ENCODE data around the gene C8A. TPM values are rescaled to one million over a fixed set of nuclear protein-coding genes. Genes with fewer than 3 reads are reported as not detected.

Gene C8A
- total RNA-seq, 4 donors from 2014 or later: 1.2 TPM; not detected in 3

GRCh38 chr1:56915960-56916359 is 61.4 kb downstream of the C8A start:
- H3K27me3 ChIP-seq: no peaks in the 10 kb centered on the region
- no peaks in the 10 kb centered on the region for H3K9me3 ChIP-seq
- WGBS: 80% methylated on average over 1 of the region's 4 CpGs
- H3K36me3 ChIP-seq: no peaks in the 10 kb centered on the region
- no peak overlapping the region for H3K27ac ChIP-seq
- TF ChIP-seq EP300 (IDR thresholded peaks at IDR 0.05) (no peak), CTCF (IDR thresholded peaks at IDR 0.05) (no peak), POLR2AphosphoS5 (IDR thresholded peaks at IDR 0.05) (no peak), POLR2A (IDR thresholded peaks at IDR 0.05) (no peak)
- DNase-seq (ENCODE audit: low spot score in 2 of 2): no peak
- no peak overlapping the region for H3K4me3 ChIP-seq
- no peaks in the 10 kb centered on the region for H3K4me1 ChIP-seq

GRCh38 chr1:56916630-56917029 is 62.0 kb downstream of the C8A start:
- WGBS: 96% methylated on average over 3 of the region's 3 CpGs
- TF ChIP-seq EP300 (IDR thresholded peaks at IDR 0.05) (no peak), CTCF (IDR thresholded peaks at IDR 0.05) (no peak), POLR2A (IDR thresholded peaks at IDR 0.05) (no peak), POLR2AphosphoS5 (IDR thresholded peaks at IDR 0.05) (no peak)
- DNase-seq (ENCODE audit: low spot score in 2 of 2): no peak
- Histone ChIP-seq H3K4me3 (no peak overlapping the region), H3K4me1 (no peaks in the 10 kb centered on the region), H3K27ac (no peak overlapping the region), H3K9me3 (no peaks in the 10 kb centered on the region), H3K27me3 (no peaks in the 10 kb centered on the region), H3K36me3 (no peaks in the 10 kb centered on the region)

GRCh38 chr1:56917356-56917755 is 62.8 kb downstream of the C8A start:
- 74% methylated on average over 3 of the region's 5 CpGs for WGBS
- no peaks in the 10 kb centered on the region for H3K36me3 ChIP-seq

GRCh38 chr1:56920591-56921001 is 66.0 kb downstream of the C8A start:
- Histone ChIP-seq H3K36me3 (no peaks in the 10 kb centered on the region), H3K4me3 (no peak overlapping the region), H3K27me3 (no peaks in the 10 kb centered on the region), H3K4me1 (no peaks in the 10 kb centered on the region), H3K27ac (no peak overlapping the region), H3K9me3 (no peaks in the 10 kb centered on the region)
- WGBS: 65% methylated on average over 2 of the region's 2 CpGs
- DNase-seq (ENCODE audit: low spot score in 2 of 2): no peak
- TF ChIP-seq POLR2A (IDR thresholded peaks at IDR 0.05) (no peak), POLR2AphosphoS5 (IDR thresholded peaks at IDR 0.05) (no peak), CTCF (IDR thresholded peaks at IDR 0.05) (no peak), EP300 (IDR thresholded peaks at IDR 0.05) (no peak)

More at GRCh38 chr1:56917356-56917755, 62.8 kb downstream of the C8A start:
- no peak for TF ChIP-seq EP300 (IDR thresholded peaks at IDR 0.05)
- TF ChIP-seq POLR2A (IDR thresholded peaks at IDR 0.05): no peak
- TF ChIP-seq CTCF (IDR thresholded peaks at IDR 0.05): no peak
- no peak for TF ChIP-seq POLR2AphosphoS5 (IDR thresholded peaks at IDR 0.05)
- no peak for DNase-seq (ENCODE audit: low spot score in 2 of 2)
- no peak overlapping the region for H3K27ac ChIP-seq
- H3K27me3 ChIP-seq: no peaks in the 10 kb centered on the region
- no peaks in the 10 kb centered on the region for H3K4me1 ChIP-seq
- no peak overlapping the region for H3K4me3 ChIP-seq
- no peaks in the 10 kb centered on the region for H3K9me3 ChIP-seq

- 33% methylated on average over 1 of the region's 1 CpG for WGBS
- Histone ChIP-seq H3K27me3 (no peaks in the 10 kb centered on the region), H3K4me3 (no peak overlapping the region), H3K4me1 (no peaks in the 10 kb centered on the region), H3K36me3 (no peaks in the 10 kb centered on the region), H3K9me3 (no peaks in the 10 kb centered on the region), H3K27ac (no peak overlapping the region)
- no peak for DNase-seq (ENCODE audit: low spot score in 2 of 2)
- TF ChIP-seq POLR2A (IDR thresholded peaks at IDR 0.05) (no peak), EP300 (IDR thresholded peaks at IDR 0.05) (no peak), POLR2AphosphoS5 (IDR thresholded peaks at IDR 0.05) (no peak), CTCF (IDR thresholded peaks at IDR 0.05) (no peak)
These were observed 66.9 kb downstream of the C8A start for GRCh38 chr1:56921479-56921878.
